Measurements from ENCODE around the gene RNU7-1. TPM values are rescaled to one million over a fixed set of nuclear protein-coding genes. Genes with fewer than 3 reads are reported as not detected.

Gene RNU7-1
- total RNA-seq, 1 experiment from 2014 or later: not detected

- H3K27ac Mint-ChIP-seq: no peak overlapping the region
- no peak for TF ChIP-seq ZNF416 (CRISPR knock-in tag; IDR thresholded peaks at IDR 0.05)
- no peak for TF ChIP-seq SP1 (CRISPR knock-in tag; conservative IDR thresholded peaks at IDR 0.05)
- no peak for TF ChIP-seq ATF2 (CRISPR knock-in tag; IDR thresholded peaks at IDR 0.05; ENCODE audit: borderline replicate concordance, low read depth)
- TF ChIP-seq TCF7 (CRISPR knock-in tag; IDR thresholded peaks at IDR 0.05; ENCODE audit: low read depth): no peak
- no peak for TF ChIP-seq ATF1 (CRISPR knock-in tag; IDR thresholded peaks at IDR 0.05)
- TF ChIP-seq ZBTB21 (CRISPR knock-in tag; IDR thresholded peaks at IDR 0.05; ENCODE audit: borderline replicate concordance): no peak
- TF ChIP-seq, protein P1, sequence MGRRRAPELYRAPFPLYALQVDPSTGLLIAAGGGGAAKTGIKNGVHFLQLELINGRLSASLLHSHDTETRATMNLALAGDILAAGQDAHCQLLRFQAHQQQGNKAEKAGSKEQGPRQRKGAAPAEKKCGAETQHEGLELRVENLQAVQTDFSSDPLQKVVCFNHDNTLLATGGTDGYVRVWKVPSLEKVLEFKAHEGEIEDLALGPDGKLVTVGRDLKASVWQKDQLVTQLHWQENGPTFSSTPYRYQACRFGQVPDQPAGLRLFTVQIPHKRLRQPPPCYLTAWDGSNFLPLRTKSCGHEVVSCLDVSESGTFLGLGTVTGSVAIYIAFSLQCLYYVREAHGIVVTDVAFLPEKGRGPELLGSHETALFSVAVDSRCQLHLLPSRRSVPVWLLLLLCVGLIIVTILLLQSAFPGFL (CRISPR knock-in tag; IDR thresholded peaks at IDR 0.05; ENCODE audit: borderline replicate concordance): no peak
- TF ChIP-seq ETV6 (CRISPR knock-in tag; IDR thresholded peaks at IDR 0.05): no peak
- no peak for TF ChIP-seq MYBL2 (CRISPR knock-in tag; IDR thresholded peaks at IDR 0.05)
- no peak for TF ChIP-seq ERG (CRISPR knock-in tag; IDR thresholded peaks at IDR 0.05)
- no peak for TF ChIP-seq RELA (CRISPR knock-in tag; IDR thresholded peaks at IDR 0.05; ENCODE audit: borderline replicate concordance)
- TF ChIP-seq, protein P2, sequence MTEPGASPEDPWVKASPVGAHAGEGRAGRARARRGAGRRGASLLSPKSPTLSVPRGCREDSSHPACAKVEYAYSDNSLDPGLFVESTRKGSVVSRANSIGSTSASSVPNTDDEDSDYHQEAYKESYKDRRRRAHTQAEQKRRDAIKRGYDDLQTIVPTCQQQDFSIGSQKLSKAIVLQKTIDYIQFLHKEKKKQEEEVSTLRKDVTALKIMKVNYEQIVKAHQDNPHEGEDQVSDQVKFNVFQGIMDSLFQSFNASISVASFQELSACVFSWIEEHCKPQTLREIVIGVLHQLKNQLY (CRISPR knock-in tag; IDR thresholded peaks at IDR 0.05): no peak
- no peak for TF ChIP-seq NFATC4 (CRISPR knock-in tag; IDR thresholded peaks at IDR 0.05)
- TF ChIP-seq, protein P3, sequence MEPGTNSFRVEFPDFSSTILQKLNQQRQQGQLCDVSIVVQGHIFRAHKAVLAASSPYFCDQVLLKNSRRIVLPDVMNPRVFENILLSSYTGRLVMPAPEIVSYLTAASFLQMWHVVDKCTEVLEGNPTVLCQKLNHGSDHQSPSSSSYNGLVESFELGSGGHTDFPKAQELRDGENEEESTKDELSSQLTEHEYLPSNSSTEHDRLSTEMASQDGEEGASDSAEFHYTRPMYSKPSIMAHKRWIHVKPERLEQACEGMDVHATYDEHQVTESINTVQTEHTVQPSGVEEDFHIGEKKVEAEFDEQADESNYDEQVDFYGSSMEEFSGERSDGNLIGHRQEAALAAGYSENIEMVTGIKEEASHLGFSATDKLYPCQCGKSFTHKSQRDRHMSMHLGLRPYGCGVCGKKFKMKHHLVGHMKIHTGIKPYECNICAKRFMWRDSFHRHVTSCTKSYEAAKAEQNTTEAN (CRISPR knock-in tag; IDR thresholded peaks at IDR 0.05): no peak
- TF ChIP-seq RORB (CRISPR knock-in tag; IDR thresholded peaks at IDR 0.05): no peak
- no peak for TF ChIP-seq ZNF232 (CRISPR knock-in tag; IDR thresholded peaks at IDR 0.05)
- TF ChIP-seq, protein P4, sequence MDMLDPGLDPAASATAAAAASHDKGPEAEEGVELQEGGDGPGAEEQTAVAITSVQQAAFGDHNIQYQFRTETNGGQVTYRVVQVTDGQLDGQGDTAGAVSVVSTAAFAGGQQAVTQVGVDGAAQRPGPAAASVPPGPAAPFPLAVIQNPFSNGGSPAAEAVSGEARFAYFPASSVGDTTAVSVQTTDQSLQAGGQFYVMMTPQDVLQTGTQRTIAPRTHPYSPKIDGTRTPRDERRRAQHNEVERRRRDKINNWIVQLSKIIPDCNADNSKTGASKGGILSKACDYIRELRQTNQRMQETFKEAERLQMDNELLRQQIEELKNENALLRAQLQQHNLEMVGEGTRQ (CRISPR knock-in tag; IDR thresholded peaks at IDR 0.05): no peak
- H3K4me3 Mint-ChIP-seq: no peak overlapping the region
- CTCF ChIA-PET: no interaction called here
- DNase-seq (ENCODE audit: low spot score) (no peak), ATAC-seq (no peak)
- H3K4me1 Mint-ChIP-seq: peaks cover 10% of the 10 kb centered on the region
- peaks cover 4% of the 10 kb centered on the region for H3K27me3 Mint-ChIP-seq (ENCODE audit: low read depth)
- H3K9me3 Mint-ChIP-seq: no peaks in the 10 kb centered on the region
- H3K36me3 Mint-ChIP-seq: no peaks in the 10 kb centered on the region
- POLR2A ChIA-PET: interaction anchor here (1.1 kb wide), 1 partner anchor 132 kb away, joined by 3 read pairs; no protein-coding TSS in a partner anchor
These were observed 46.7 kb upstream of the RNU7-1 start for GRCh38 chr12:6896846-6897435.

- Mint-ChIP-seq H3K9me3 (no peaks in the 10 kb centered on the region), H3K36me3 (no peaks in the 10 kb centered on the region), H3K4me1 (peaks cover 12% of the 10 kb centered on the region), H3K27ac (no peak overlapping the region), H3K4me3 (no peak overlapping the region), H3K27me3 (ENCODE audit: low read depth) (peaks cover 4% of the 10 kb centered on the region)
- DNase-seq (ENCODE audit: low spot score) (no peak), ATAC-seq (no peak)
- POLR2A ChIA-PET: no interaction called here
- CTCF ChIA-PET: interaction anchor here (0.9 to 1.5 kb wide), 3 partner anchors 8 to 38 kb away, joined by 4 to 5 read pairs (median 4); no protein-coding TSS in a partner anchor
- no peak for TF ChIP-seq ZNF512 (CRISPR knock-in tag; IDR thresholded peaks at IDR 0.05; ENCODE audit: borderline replicate concordance)
- no peak for TF ChIP-seq PRRX2 (CRISPR knock-in tag; IDR thresholded peaks at IDR 0.05)
These were observed 44.2 kb upstream of the RNU7-1 start for GRCh38 chr12:6899427-6899826.

All from WTC11 (cell line).